ENCODE results near the gene MYOM3. TPM values are rescaled to one million over a fixed set of nuclear protein-coding genes. Genes with fewer than 3 reads are reported as not detected.
A peak's percentile ranks its signal among the peaks of the same experiment; 100 is the strongest.

MYOM3 gene
- total and polyA plus RNA-seq, 2 of the 13 experiments (the other 11 are each of a cell fraction or from before 2014, with no cell fraction given) = 5.8 to 15.3 TPM

GRCh38 chr1:24118410-24119242, 6.7 kb upstream of the MYOM3 start (continued):
- TF ChIP-seq RERE (CRISPR knock-in tag; IDR thresholded peaks at IDR 0.05; ENCODE audit: low read depth) (no peak), ZNF878 (CRISPR knock-in tag; IDR thresholded peaks at IDR 0.05) (no peak), NR2F1 (CRISPR knock-in tag; IDR thresholded peaks at IDR 0.05) (peak in 1 of 2 experiments; percentile 34; a peak in 1 of 4 replicates), ZNF30 (CRISPR knock-in tag; IDR thresholded peaks at IDR 0.05) (no peak), TEF (CRISPR knock-in tag; IDR thresholded peaks at IDR 0.05) (no peak), RFXAP (CRISPR knock-in tag; IDR thresholded peaks at IDR 0.05; ENCODE audit: borderline replicate concordance) (no peak), ZNF572 (CRISPR knock-in tag; IDR thresholded peaks at IDR 0.05) (no peak), MLX (CRISPR knock-in tag; IDR thresholded peaks at IDR 0.05) (peak; percentile 80; the same call in 1 of the 2 replicates), ZNF839 (CRISPR knock-in tag; IDR thresholded peaks at IDR 0.05; ENCODE audit: borderline replicate concordance) (no peak), MNT (IDR thresholded peaks at IDR 0.05) (no peak), MED8 (CRISPR knock-in tag; IDR thresholded peaks at IDR 0.05; ENCODE audit: insufficient replicate concordance) (peak; percentile 31), JUN (CRISPR knock-in tag; IDR thresholded peaks at IDR 0.05) (no peak), STAT6 (CRISPR knock-in tag; IDR thresholded peaks at IDR 0.05; ENCODE audit: borderline replicate concordance) (no peak), NFRKB (IDR thresholded peaks at IDR 0.05) (no peak), PHB2 (IDR thresholded peaks at IDR 0.05; ENCODE audit: partially characterized antibody) (no peak), CREBL2 (CRISPR knock-in tag; IDR thresholded peaks at IDR 0.05; ENCODE audit: borderline replicate concordance) (no peak), ZNF598 (CRISPR knock-in tag; IDR thresholded peaks at IDR 0.05; ENCODE audit: borderline replicate concordance) (no peak)

Data from HepG2 (cell line).